Colon (tissue), 2 donors: ENCODE results near the gene SLC16A5.
"Not testable (repeated sequence)": the region's sequence is repeated elsewhere in the genome, so short reads cannot be mapped to it uniquely, and the experiment has no call there.

Experiments
- FAIRE-seq: peaks from 2 replicates; lab custom pipeline; 2012; peaks lifted over from hg19 to GRCh38; lab: Jason Lieb, UNC
- donor health status: control.
- donor health status: control.

The SLC16A5 gene

DNA sequence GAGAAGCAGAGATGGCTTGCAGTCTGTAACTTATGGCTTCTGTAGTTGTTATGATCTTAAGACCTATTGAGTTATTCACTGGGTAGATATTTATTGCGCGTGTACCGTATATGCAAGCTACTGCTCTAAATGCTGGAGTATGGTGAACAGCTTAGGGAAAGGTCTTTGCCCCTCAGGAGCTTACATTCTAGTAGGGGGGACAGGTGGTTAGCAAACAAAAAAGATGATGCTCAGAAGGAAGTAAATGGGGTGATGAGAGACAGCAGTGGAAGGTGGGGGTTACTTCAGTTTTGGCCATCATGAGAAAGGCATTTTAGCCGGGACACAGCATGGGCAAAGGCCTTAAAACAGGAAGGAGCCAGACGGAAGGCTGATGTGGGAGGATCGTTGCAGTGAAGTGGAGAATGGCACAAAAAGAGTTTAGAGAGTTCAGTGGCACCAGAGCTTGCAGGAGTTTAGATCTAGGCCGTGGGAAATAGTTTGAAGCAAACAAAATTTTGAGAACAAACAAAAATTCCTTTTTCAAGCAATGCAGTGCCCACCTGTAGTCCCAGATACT is 24.1 kb downstream of the SLC16A5 start:
- no peak for FAIRE-seq

DNA sequence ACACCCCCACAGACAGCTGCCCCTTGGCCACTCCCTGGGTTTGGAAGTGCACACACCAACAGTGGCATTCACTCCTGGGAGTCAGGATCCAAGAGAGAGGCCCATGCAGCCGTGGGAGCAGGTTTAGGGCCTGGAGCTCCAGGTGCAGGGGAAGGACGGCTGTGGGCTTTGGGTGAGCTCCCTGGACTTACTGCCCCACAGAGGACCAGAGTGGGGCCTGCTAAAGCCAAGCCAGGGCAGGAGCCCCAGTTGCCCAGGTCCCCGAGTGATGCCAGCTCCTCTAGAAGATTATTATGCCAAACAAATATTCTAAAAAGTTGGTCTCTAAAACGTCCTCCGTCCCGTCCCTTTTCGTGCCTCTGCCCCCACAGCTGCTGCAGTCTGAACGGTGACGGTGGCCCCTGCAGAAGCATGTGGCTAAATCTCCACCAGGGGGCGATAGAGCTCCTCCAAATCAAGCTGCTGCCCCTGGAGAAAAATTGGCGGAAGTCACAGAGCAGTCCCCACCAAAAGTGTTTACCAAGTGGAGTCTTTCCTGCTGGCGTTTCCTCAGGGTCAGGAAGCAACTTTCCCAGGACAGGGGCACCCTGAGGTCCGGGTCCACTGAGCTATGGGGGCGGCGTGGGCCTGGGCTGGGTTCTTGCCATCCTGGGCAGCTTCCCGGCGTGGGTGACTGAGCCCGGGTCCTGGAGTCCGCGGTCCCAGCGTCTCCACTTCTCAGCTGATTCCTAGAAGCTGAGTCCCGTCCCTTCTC is 26.2 kb downstream of the SLC16A5 start:
- FAIRE-seq = no peak

DNA sequence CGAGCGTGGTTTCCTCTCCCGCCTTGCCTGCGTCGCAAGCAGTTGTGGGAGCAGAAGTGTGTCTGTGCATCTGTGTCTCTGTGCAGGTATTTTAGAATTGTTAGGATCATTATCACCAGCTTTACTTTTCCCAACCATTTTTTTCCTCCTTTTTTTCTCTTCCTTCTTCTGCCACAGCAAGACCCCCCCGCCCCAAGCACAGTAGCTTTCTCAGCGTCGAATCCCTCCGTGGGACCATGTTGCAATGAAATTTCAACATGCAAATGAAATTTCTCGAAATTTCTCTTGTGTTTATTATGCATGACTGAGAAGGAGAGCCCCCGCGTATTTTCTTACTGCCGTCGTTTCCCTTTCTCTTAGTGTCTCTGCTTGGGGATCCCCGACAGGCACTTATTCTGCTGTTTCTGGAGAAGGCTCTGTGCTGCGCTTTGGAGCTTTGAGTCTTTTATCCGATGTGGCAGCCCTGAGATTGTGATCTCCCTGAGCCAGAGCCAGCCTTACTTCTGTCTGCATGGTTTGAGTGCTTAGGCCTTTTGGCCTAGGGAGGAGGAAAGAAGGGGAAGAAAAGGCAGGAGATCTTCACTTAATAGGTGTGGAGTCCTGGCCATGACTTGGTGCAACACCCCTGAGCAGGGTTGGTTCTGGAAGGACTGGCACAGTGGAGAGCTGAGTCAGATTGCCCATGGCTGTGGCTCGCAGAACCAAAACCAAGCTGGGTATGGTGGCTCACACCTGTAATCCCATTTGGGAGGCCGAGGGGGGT is 27.0 kb downstream of the SLC16A5 start:
- no peak for FAIRE-seq

DNA sequence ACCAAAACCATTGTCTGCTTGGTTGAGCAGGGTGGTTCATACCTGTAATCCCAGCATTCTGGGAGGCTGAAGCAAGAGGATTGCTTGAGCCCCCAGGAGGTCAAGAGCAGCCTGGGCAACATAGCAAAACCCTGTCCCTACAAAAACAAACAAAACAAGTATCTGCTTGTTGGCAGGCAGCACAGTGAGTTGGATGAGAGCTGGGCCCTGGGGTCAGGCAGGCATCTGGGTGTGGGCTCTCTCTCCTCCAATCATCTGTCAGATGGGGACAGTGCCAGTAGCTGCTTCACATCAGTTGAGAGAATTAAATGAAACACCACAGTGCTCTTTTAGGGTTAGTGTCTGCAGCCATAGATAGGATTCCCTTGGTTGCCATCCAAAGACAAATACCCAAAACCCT is 27.8 kb downstream of the SLC16A5 start:
- FAIRE-seq = no peak

DNA sequence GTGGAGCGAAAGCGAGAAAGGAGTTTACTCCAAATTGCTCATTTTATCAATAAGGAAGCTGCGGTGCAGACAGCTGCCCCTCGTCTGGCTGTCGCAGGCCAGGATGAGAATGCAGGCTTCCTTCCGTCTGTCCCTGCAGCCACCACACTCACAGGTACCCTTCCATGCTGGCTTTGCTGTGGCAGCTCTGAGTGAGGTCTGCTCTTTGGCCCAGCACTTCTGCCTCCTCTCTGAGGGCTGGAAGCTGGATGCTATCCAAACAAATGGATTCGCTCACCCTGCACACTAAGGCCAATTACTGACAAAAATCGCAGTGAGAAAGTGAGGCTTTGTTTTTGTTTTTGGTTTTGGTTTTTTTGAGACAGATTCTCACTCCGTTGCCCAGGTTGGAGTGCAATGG is 29.0 kb downstream of the SLC16A5 start:
- no peak for FAIRE-seq

DNA sequence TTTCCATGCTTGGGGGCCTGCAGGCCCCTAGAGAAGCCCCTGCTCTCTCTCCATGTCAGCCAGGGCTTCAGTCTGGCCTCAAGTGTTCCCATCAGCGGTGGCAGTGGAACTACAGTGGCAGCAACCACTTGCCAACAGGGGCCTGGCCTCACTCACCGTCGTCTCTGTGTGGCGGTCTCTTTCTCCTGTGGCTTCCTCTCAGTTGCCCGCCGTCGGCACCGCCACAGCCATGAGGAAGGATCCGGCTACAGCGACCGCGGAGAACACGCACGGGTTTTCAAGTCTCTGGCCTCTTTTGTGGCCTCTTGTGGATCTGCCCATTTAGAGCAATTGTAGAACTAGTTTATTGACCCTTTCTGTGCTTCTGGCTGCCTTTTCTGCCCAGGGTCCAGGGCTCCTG is 30.6 kb downstream of the SLC16A5 start:
- FAIRE-seq = no peak

DNA sequence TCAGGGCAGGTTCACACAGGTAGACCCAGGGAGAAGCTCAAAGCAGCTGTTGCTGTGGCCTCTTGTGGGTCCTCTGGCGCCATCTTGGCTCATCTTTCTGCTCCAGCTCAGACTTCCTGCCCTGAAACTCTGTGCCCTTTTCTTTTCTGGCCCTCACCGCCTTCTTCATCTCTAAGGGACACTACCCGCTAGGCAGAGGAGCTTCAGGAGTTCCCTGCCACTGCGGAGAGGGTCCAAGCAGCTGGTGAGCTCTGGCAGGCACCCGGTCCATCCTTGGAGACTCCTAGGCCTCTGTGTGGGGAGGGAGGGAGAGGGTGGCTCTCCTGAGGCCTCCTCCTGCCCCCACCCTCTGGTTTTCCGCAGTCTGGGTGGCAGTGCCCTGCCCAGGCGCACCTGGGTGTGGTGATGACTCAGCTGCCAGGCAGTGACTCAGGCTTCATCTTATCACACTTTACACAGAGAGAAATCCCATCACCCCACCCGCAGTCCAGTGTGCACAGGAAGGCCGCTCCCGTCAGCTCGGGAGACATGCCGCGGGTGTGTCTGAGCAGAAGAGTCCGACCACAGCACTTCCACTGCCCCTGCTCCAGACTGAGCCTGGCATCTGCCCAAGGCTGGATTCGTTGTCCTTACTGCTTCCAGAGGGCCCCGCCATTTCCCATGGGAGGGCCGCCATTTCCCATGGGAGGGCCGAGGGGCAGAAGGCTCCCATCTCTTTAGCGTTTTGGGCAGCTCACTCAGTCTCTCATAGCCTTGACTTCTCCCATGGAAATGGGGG is 36.5 kb downstream of the SLC16A5 start:
- no peak for FAIRE-seq

DNA sequence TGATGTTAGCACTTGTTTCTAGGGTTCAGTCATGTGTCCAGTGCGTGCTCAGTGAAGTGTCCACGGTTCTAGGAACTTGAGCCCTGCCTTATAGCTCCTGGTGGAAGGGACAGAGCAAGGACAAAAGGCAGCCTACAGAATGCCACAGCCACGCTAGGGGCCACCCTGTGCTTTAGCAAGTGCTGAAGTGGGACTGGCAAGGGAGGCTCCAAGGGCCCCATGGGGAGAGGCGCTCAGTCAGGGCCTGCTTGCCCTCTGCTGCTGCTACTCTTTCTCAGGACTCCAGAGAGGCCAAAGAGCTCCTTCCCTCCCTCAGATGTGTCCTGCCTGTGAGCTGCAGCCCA is 37.0 kb downstream of the SLC16A5 start:
- FAIRE-seq = no peak

DNA sequence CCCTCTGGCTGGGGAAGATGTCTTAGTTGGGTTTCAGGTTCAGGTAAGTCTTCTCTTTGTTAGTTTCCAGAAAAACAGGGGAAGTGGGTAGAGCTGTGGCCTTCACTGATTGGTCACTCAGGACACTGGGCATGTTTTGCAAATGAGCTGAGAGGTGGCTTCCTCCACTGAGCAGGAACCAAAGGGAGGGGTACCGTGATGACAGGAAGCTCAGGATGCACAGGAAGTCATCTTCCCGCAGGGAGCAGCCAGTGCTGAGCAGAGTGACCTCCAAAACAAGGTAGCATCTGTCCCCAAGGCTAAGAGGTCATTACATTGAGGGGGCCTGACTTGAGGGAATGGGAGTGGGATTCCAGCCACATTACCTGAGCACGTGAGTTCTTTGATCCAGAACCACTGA is 38.2 kb downstream of the SLC16A5 start:
- FAIRE-seq = no peak

DNA sequence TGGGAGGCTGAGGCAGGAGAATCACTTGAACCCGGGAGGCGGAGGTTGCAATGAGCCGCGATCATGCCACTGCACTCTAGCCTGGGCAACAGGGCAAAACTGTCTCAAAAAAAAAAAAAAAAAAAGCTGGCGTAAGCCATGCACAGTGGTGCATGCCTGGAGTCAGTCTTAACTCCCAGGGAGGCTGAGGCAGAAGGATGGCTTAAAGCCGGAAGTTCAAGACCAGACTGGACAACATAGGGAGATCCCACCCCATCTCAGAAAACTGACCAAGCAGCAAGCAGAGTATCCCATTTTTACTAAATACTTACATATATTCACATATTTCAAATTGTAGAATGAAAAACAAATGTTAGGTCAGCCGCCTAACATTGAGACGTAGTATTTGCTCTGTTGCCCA is 39.2 kb downstream of the SLC16A5 start:
- FAIRE-seq = no peak

DNA sequence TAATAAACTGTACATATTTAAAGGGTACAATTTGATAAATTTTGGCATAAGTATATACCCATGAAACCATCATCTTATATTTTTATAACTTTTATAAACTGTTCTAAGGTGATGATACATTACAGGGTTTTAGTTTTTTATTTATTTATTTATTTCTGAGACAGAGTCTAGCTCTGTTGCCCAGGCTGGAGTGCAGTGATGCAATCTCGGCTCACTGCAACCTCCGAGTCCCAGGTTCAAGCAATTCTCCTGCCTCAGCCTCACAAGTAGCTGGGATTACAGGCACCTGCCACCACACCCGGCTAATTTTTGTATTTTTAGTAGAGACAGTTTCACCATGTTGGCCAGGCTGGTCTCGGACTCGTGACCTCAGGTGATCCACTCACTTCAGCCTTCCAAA is 40.2 kb downstream of the SLC16A5 start:
- FAIRE-seq = not testable (repeated sequence)

DNA sequence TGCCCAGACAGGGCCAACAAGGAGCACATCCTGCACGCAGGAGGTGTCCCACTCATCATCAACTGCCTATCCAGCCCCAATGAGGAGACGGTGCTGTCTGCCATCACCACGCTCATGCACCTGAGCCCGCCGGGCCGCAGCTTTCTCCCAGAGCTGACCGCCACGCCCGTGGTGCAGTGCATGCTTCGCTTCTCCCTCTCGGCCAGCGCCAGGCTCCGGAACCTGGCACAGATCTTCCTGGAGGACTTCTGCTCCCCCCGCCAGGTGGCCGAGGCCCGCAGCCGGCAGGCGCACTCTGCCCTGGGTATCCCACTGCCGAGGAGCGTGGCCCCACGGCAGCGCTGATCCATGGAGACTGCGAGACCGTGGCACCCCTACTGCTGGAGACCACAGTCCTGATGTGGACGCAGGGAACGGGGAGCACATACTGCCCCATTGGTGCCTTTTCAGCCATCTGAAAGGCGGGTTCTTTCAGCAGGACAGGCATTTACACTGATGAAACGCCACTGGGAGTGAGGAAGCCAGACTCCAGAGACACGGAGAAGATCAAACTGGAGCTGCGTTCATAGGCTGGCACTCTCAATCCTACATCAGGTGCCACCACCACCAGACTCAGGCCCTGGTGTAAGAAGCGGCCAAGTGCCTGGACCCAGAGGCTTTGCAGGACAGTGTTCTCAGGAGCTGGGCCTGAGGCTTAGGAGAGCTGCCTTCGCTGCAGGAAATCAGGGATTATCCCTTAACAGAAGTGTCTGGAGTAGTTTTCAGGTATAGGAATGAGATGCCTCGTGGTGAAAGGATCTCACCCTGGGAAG is 41.1 kb downstream of the SLC16A5 start:
- FAIRE-seq = no peak

DNA sequence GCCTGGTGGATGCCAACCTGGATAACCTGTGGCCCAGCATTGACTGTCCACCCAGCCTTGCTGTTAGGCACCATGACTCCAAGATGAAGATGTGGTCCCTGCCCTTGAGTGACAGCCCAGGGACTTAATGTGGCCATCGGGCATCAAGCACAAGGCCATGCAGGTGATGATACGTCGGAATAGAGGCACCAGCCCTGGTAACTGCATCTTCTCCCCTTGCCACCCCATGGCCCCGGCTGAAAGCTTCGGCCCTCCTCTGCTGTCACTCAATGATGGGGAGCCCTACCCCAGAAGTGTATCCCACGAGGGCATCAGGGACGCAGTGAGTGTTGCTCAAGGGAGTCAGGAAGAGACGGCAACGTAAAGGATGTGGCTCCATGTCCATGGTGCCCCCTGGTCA is 41.8 kb downstream of the SLC16A5 start:
- FAIRE-seq = no peak

DNA sequence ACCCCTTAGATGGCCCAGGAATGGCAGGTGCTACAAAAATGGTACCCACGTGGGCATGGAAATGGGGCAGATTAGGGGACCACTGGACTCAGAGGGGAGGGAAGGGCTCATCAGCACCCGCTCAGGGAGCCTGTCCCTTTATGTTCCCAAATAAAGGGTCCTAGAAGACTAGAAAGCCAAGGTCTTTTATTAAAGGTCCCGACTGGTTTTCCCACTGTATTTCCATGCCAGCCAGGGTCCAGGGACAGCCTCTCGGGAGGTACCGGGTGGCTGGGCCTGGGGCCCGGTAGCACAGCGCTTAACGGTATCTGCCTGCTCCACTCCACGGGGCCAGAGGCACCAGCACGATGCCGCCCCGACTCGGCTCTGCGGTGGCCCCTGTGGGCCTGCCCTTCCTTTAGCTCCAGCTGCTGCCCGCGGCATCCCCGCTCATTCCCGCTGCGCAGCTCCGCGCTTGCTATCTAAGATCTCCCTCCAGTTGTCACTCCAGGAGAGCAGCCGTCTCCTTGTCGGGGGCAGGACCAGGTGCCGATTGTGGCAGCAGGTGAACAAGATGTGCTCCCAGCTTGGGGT is 42.4 kb downstream of the SLC16A5 start:
- no peak for FAIRE-seq

DNA sequence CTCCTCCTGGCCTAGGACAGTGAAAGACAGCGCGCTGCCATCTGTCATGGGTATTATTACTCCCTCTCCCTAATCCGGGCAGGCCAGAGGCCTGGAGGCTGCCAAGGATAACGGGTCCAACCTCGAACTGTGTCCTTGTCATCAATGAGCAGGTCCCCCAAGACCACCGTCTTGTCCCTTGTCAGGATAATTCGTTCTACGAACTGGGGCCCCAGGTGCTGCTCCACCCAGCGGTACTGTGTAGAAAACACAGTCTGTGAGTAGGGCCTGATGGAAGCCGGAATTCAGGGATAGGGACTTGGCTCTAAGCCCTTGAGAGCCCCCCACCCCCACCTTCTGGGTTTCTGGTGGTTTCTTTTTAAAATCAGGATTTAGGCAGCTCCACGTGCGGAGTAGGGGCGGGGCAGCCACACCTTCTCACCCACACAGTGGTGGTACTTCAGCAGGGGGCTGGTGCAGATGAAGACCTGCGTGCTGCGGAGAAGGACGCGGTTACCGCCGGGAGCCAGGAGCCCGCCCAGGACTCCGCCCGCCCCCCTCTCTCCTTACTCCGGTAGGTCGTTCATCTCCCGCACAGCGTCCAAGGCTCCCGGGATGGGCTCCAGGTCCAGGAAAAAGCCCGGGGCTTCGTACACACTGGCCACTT is 43.0 kb downstream of the SLC16A5 start:
- no peak for FAIRE-seq

DNA sequence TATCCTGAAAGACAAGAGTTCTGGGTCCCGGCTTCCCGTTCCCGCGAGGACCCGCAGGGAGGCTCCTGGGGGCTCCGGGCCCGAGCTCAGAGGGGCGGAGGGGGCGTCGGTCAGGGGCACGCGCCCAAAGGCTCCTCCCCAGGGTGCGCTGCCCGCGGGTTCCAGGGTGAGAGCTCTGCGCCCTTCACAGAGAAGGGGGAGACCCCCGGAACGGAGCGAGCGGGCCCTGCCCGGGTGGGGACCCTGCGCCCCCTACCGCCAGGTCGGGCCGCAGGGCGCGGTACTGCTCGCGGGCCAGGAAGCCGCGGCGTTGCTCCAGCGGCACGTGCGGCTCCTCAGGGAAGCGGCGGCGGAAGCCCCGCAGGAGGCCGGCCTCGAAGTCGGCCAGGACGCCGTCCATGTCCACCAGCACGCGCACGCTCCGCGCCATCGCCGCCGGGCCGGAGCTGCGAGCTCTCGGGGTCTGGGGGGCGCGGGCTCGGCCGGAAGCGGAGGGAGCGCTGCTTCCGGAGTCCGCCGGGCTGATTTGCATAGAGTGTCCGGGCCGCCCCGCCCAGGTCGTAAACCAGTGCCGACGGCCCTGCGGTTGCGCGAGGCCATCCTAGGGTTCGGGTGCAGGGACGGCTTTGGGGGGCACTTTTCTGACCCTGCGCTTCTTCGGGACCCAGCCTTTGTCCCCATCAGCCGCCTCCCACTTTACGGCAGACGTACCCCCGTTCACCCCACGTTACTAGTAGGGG is 43.7 kb downstream of the SLC16A5 start, which contains the start of gene NT5C:
NT5C (minus strand) TSS at position 465 of the 740 bp plus-strand sequence; CDS start at position 430, 35 bp downstream.
- FAIRE-seq = no peak

DNA sequence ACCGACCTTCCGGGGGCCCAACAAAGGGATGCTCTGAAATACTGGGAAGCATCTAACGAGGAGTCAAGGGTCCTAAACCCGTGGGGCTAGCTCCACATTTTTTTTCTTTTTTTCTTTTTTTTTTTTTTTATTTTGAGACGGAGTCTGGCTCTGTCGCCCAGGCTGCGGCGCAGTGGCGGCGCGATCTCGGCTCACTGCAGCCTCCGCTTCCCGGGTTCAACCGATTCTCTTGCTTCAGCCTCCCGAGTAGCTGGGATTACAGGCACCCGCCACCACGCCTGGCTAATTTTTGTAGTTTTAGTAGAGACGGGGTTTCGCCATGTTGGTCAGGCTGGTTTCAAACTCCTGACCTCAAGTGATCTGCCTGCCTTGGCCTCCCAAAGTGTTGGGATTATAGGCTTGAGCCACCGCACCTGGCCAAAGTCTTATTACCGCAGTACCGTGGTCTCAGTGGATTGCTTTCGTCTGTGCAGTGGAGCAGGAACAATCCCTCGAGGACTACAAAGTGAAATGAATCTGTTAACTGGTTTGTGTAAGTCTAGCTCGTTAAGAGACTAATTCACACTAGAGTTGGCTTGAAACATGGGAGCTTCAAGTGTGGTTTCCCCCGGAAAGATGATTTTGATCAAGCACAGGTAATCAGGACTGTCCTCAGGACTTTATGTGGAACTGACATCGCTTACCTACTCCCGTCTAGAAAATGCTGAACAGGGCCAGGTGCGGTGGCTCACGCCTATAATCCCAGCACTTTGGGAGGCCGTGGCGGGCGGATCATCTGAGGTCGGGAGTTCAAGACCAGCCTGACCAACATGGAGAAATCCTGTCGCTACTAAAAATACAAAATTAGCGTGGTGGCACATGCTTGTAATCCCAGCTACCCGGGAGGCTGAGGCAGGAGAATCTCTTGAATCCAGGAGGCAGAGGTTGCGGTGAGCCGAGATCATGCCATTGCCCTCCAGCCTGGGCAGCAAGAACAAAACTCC is 44.6 kb downstream of the SLC16A5 start:
- not testable (repeated sequence) for FAIRE-seq

DNA sequence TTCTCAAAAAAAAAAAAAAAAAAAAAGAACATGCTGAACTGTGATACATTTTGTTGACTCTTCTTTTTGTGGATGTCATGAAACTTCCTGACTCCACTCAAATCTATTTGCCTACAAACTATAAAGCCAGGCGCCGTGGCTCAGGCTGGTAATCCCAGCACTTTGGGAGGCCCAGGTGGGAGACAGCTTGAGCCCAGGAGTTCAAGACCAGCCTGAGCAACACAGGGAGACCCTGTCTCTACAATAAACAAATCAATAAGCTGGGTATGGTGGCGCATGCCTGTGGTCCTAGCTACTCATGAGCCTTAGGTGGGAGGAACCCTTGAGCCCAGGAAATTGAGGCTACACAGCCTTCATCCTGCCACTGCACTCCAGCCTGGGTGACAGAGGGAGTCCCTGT is 45.2 kb downstream of the SLC16A5 start:
- no peak for FAIRE-seq
